Stimulated activated CD8-positive, alpha-beta memory T cell treated with anti-CD3 and anti-CD28 coated beads, Interleukin-12 subunit alpha, Interleukin-12 subunit beta, amount 100 ng/mL, for 4 hours (primary cell): ENCODE measurements around the gene PCNX3.

Source experiments
- DNase-seq: peaks from one replicate; pipeline ENCODE4 v3.0.0-alpha.2; 2020; ENCODE audit warnings: low read depth

Gene PCNX3

GRCh38 chr11:65639623-65640482 is 24.3 kb downstream of the PCNX3 start:
- DNase-seq = peak; percentile 49

GRCh38 chr11:65640483-65641296 is 25.1 kb downstream of the PCNX3 start:
- peak; percentile 30 for DNase-seq

- no peak for DNase-seq
Observed at GRCh38 chr11:65641297-65642013, 25.9 kb downstream of the PCNX3 start.

- no peak for DNase-seq
Observed at GRCh38 chr11:65642014-65642671, 26.6 kb downstream of the PCNX3 start.

GRCh38 chr11:65643971-65644370 is 28.4 kb downstream of the PCNX3 start:
- no peak for DNase-seq

GRCh38 chr11:65644837-65645236 is 29.3 kb downstream of the PCNX3 start:
- DNase-seq = no peak

GRCh38 chr11:65645710-65646109 is 30.1 kb downstream of the PCNX3 start:
- no peak for DNase-seq

GRCh38 chr11:65646288-65646957 is 30.8 kb downstream of the PCNX3 start:
- no peak for DNase-seq

- no peak for DNase-seq
Observed at GRCh38 chr11:65646958-65647701, 31.6 kb downstream of the PCNX3 start.

- no peak for DNase-seq
Observed at GRCh38 chr11:65648997-65649493, 33.5 kb downstream of the PCNX3 start.

GRCh38 chr11:65649656-65650546 is 34.3 kb downstream of the PCNX3 start:
- no peak for DNase-seq

GRCh38 chr11:65650547-65651338 is 35.2 kb downstream of the PCNX3 start:
- DNase-seq = no peak

GRCh38 chr11:65651339-65651588 is 35.7 kb downstream of the PCNX3 start:
- DNase-seq = no peak

GRCh38 chr11:65651589-65652510 is 36.3 kb downstream of the PCNX3 start:
- DNase-seq = no peak

- DNase-seq = peak; percentile 98
Observed at GRCh38 chr11:65652511-65653228, 37.1 kb downstream of the PCNX3 start.

GRCh38 chr11:65653229-65654225 is 38.0 kb downstream of the PCNX3 start:
- DNase-seq = no peak
